ENCODE data around the gene EPN3. TPM values are rescaled to one million over a fixed set of nuclear protein-coding genes. Genes with fewer than 3 reads are reported as not detected.

The EPN3 gene
- 0.07 and 0.87 TPM in 2 replicates for total RNA-seq (2014; rRNA removed; shearing (Covaris generic))

GRCh38 chr17:50532452-50533024, at the start of gene EPN3:
Gene EPN3, plus strand, starts transcription at chr17:50532735. Its CDS starts 3,822 bp downstream, at chr17:50536557.
- peak; percentile 90 for DNase-seq
- Histone ChIP-seq H3K36me3 (replicated peaks; ENCODE audit: control insufficient read depth, insufficient read depth, low read length) (no peaks in the 10 kb centered on the region), H3K4me3 (ENCODE audit: insufficient read depth, low read depth, low read length) (peak within 1 kb of the TSS; percentile 57), H3K27me3 (ENCODE audit: control insufficient read depth, insufficient read depth, low read length) (peaks cover 30% of the 10 kb centered on the region)

- DNase-seq, result no peak
- Histone ChIP-seq H3K4me3 (ENCODE audit: insufficient read depth, low read depth, low read length) (no peak overlapping the region), H3K27me3 (ENCODE audit: control insufficient read depth, insufficient read depth, low read length) (no peaks in the 10 kb centered on the region), H3K36me3 (replicated peaks; ENCODE audit: control insufficient read depth, insufficient read depth, low read length) (peaks cover 12% of the 10 kb centered on the region)
Observed at GRCh38 chr17:50483266-50483665, 49.3 kb upstream of the EPN3 start.

GRCh38 chr17:50484386-50485155, 48.0 kb upstream of the EPN3 start:
- Histone ChIP-seq H3K36me3 (replicated peaks; ENCODE audit: control insufficient read depth, insufficient read depth, low read length) (peaks cover 12% of the 10 kb centered on the region), H3K27me3 (ENCODE audit: control insufficient read depth, insufficient read depth, low read length) (no peaks in the 10 kb centered on the region), H3K4me3 (ENCODE audit: insufficient read depth, low read depth, low read length) (no peak overlapping the region)
- no peak for DNase-seq

- H3K27me3 ChIP-seq (ENCODE audit: control insufficient read depth, insufficient read depth, low read length), result no peaks in the 10 kb centered on the region
- H3K36me3 ChIP-seq (replicated peaks; ENCODE audit: control insufficient read depth, insufficient read depth, low read length), result peaks cover 11% of the 10 kb centered on the region
Observed at GRCh38 chr17:50487213-50488096, 45.1 kb upstream of the EPN3 start.

GRCh38 chr17:50488880-50489279, 43.7 kb upstream of the EPN3 start:
- no peak for DNase-seq
- Histone ChIP-seq H3K27me3 (ENCODE audit: control insufficient read depth, insufficient read depth, low read length) (no peaks in the 10 kb centered on the region), H3K4me3 (ENCODE audit: insufficient read depth, low read depth, low read length) (no peak overlapping the region), H3K36me3 (replicated peaks; ENCODE audit: control insufficient read depth, insufficient read depth, low read length) (peaks cover 4% of the 10 kb centered on the region)

More at GRCh38 chr17:50487213-50488096, 45.1 kb upstream of the EPN3 start:
- no peak for DNase-seq
- no peak overlapping the region for H3K4me3 ChIP-seq (ENCODE audit: insufficient read depth, low read depth, low read length)

GRCh38 chr17:50491505-50491904, 41.0 kb upstream of the EPN3 start:
- Histone ChIP-seq H3K36me3 (replicated peaks; ENCODE audit: control insufficient read depth, insufficient read depth, low read length) (no peaks in the 10 kb centered on the region), H3K4me3 (ENCODE audit: insufficient read depth, low read depth, low read length) (no peak overlapping the region), H3K27me3 (ENCODE audit: control insufficient read depth, insufficient read depth, low read length) (no peaks in the 10 kb centered on the region)
- no peak for DNase-seq

- Histone ChIP-seq H3K27me3 (ENCODE audit: control insufficient read depth, insufficient read depth, low read length) (no peaks in the 10 kb centered on the region), H3K36me3 (replicated peaks; ENCODE audit: control insufficient read depth, insufficient read depth, low read length) (no peaks in the 10 kb centered on the region), H3K4me3 (ENCODE audit: insufficient read depth, low read depth, low read length) (no peak overlapping the region)
- no peak for DNase-seq
Observed at GRCh38 chr17:50492214-50492613, 40.3 kb upstream of the EPN3 start.

GRCh38 chr17:50493744-50494143, 38.8 kb upstream of the EPN3 start:
- no peak for DNase-seq
- Histone ChIP-seq H3K36me3 (replicated peaks; ENCODE audit: control insufficient read depth, insufficient read depth, low read length) (no peaks in the 10 kb centered on the region), H3K4me3 (ENCODE audit: insufficient read depth, low read depth, low read length) (no peak overlapping the region), H3K27me3 (ENCODE audit: control insufficient read depth, insufficient read depth, low read length) (no peaks in the 10 kb centered on the region)

- H3K4me3 ChIP-seq (ENCODE audit: insufficient read depth, low read depth, low read length), result no peak overlapping the region
- no peaks in the 10 kb centered on the region for H3K36me3 ChIP-seq (replicated peaks; ENCODE audit: control insufficient read depth, insufficient read depth, low read length)
- DNase-seq, result no peak
- H3K27me3 ChIP-seq (ENCODE audit: control insufficient read depth, insufficient read depth, low read length), result no peaks in the 10 kb centered on the region
Observed at GRCh38 chr17:50495217-50495823, 37.2 kb upstream of the EPN3 start.

GRCh38 chr17:50495918-50496317, 36.6 kb upstream of the EPN3 start:
- no peaks in the 10 kb centered on the region for H3K36me3 ChIP-seq (replicated peaks; ENCODE audit: control insufficient read depth, insufficient read depth, low read length)
- DNase-seq, result no peak
- H3K27me3 ChIP-seq (ENCODE audit: control insufficient read depth, insufficient read depth, low read length), result no peaks in the 10 kb centered on the region
- H3K4me3 ChIP-seq (ENCODE audit: insufficient read depth, low read depth, low read length), result no peak overlapping the region

- no peak overlapping the region for H3K4me3 ChIP-seq (ENCODE audit: insufficient read depth, low read depth, low read length)
- DNase-seq, result no peak
- H3K27me3 ChIP-seq (ENCODE audit: control insufficient read depth, insufficient read depth, low read length), result no peaks in the 10 kb centered on the region
- no peaks in the 10 kb centered on the region for H3K36me3 ChIP-seq (replicated peaks; ENCODE audit: control insufficient read depth, insufficient read depth, low read length)
Observed at GRCh38 chr17:50498021-50498874, 34.3 kb upstream of the EPN3 start.

- DNase-seq, result no peak
- H3K36me3 ChIP-seq (replicated peaks; ENCODE audit: control insufficient read depth, insufficient read depth, low read length), result no peaks in the 10 kb centered on the region
- no peaks in the 10 kb centered on the region for H3K27me3 ChIP-seq (ENCODE audit: control insufficient read depth, insufficient read depth, low read length)
- no peak overlapping the region for H3K4me3 ChIP-seq (ENCODE audit: insufficient read depth, low read depth, low read length)
Observed at GRCh38 chr17:50499270-50499669, 33.3 kb upstream of the EPN3 start.

- Histone ChIP-seq H3K36me3 (replicated peaks; ENCODE audit: control insufficient read depth, insufficient read depth, low read length) (no peaks in the 10 kb centered on the region), H3K4me3 (ENCODE audit: insufficient read depth, low read depth, low read length) (no peak overlapping the region), H3K27me3 (ENCODE audit: control insufficient read depth, insufficient read depth, low read length) (no peaks in the 10 kb centered on the region)
- no peak for DNase-seq
Observed at GRCh38 chr17:50499721-50500120, 32.8 kb upstream of the EPN3 start.

- no peak for DNase-seq
- H3K36me3 ChIP-seq (replicated peaks; ENCODE audit: control insufficient read depth, insufficient read depth, low read length), result no peaks in the 10 kb centered on the region
- no peaks in the 10 kb centered on the region; the same call in 1 of the 2 replicates for H3K27me3 ChIP-seq (ENCODE audit: control insufficient read depth, insufficient read depth, low read length)
- no peak overlapping the region for H3K4me3 ChIP-seq (ENCODE audit: insufficient read depth, low read depth, low read length)
Observed at GRCh38 chr17:50501054-50501453, 31.5 kb upstream of the EPN3 start.

Data from H7 (cell line).